RWPE1 (cell line): ENCODE data around the gene WBP2.
A peak's percentile ranks its signal among the peaks of the same experiment; 100 is the strongest.
"Not testable (repeated sequence)": the region's sequence is repeated elsewhere in the genome, so short reads cannot be mapped to it uniquely, and the experiment has no call there.

Source experiments
- CTCF ChIA-PET: fragments of 350-600 bp; sonication (Branson Sonifier 250); formaldehyde crosslinking; extraction: SDS; loops from one replicate; lab custom pipeline; 2021; lab: Yijun Ruan, JAX
- POLR2A ChIA-PET: fragments of 400-600 bp; formaldehyde crosslinking; extraction: SDS; loops from one replicate; lab custom pipeline; 2020; ENCODE audit warnings: antibody characterized with exemption; ENCODE audit not compliant: low non-redundant PET; lab: Yijun Ruan, JAX
- DNase-seq: peaks from one replicate; pipeline ENCODE4 v3.0.0; 2012; ENCODE audit warnings: low spot score
- H3K27ac ChIP-seq: fragments of 450-650 bp; 2 replicates; pipeline ENCODE4 v1.5.1; 2017
- TF ChIP-seq, protein P1 (sequence below): fragments of 450-650 bp; conservative IDR thresholded peaks from 2 replicates; pipeline ENCODE4 v1.5.1; 2017; ENCODE audit warnings: low read depth, mild to moderate bottlenecking

The WBP2 gene

GRCh38 chr17:75811174-75811573, 44.0 kb downstream of the WBP2 start:
- CTCF ChIA-PET, result interaction anchor here (0.6 kb wide), 1 partner anchor 37 kb away, joined by 3 read pairs; no protein-coding TSS in a partner anchor

DNA sequence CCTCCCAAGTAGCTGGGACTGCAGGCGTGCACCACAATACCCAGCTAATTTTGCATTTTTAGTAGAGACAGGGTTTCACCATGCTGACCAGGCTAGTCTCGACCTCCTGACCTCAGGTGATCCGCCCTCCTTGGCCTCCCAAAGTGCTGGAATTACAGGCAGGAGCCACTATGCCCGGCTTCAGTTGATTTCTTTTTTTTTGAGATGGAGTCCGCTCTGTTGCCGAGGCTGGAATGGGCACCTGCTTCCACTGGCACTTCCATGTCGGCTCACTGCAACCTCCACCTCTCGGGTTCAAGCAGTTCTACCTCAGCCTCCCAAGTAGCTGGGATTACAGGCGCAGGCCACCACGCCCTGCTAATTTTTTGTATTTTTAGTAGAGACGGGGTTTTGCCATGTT, 44.4 kb downstream of the WBP2 start:
- CTCF ChIA-PET, result interaction anchor here (0.6 to 0.7 kb wide), 2 partner anchors 37 to 83 kb away, joined by 3 to 5 read pairs; no protein-coding TSS in a partner anchor
- DNase-seq, POLR2A ChIA-PET: not testable (repeated sequence)
- H3K27ac ChIP-seq, result peak overlapping the region; percentile 94

More at GRCh38 chr17:75811174-75811573, 44.0 kb downstream of the WBP2 start:
- POLR2A ChIA-PET, result no interaction called here
- peak overlapping the region; percentile 94 for H3K27ac ChIP-seq
- DNase-seq, result no peak
- TF ChIP-seq, protein P1, sequence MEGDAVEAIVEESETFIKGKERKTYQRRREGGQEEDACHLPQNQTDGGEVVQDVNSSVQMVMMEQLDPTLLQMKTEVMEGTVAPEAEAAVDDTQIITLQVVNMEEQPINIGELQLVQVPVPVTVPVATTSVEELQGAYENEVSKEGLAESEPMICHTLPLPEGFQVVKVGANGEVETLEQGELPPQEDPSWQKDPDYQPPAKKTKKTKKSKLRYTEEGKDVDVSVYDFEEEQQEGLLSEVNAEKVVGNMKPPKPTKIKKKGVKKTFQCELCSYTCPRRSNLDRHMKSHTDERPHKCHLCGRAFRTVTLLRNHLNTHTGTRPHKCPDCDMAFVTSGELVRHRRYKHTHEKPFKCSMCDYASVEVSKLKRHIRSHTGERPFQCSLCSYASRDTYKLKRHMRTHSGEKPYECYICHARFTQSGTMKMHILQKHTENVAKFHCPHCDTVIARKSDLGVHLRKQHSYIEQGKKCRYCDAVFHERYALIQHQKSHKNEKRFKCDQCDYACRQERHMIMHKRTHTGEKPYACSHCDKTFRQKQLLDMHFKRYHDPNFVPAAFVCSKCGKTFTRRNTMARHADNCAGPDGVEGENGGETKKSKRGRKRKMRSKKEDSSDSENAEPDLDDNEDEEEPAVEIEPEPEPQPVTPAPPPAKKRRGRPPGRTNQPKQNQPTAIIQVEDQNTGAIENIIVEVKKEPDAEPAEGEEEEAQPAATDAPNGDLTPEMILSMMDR, result no peak

- TF ChIP-seq, protein P1, result no peak
- CTCF ChIA-PET, result interaction anchor here (0.5 to 0.7 kb wide), 3 partner anchors 35 to 83 kb away, joined by 3 to 5 read pairs (median 3); no protein-coding TSS in a partner anchor
- DNase-seq, result no peak
- H3K27ac ChIP-seq, result peak overlapping the region; percentile 94
- POLR2A ChIA-PET, result no interaction called here
These were observed 44.9 kb downstream of the WBP2 start for GRCh38 chr17:75810216-75810615.

DNA sequence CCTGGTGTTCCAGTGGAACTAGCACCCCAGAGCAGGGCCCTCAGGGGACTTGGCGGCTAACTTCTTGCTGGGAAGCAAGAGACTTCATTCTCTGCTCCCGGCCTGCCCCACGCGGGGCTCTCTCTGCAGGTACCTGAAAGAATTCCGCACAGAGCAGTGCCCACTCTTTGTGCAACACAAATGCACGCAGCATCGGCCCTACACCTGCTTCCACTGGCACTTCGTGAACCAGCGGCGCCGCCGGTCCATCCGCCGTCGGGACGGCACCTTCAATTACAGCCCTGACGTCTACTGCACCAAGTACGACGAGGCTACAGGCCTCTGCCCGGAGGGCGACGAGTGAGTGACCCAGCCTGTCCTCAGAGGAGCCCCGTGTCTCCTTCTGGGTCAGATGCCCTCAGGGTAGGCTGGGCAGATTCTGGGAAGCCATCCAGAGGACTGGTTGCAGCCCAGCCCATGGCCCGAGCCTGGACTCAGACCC, 45.5 kb downstream of the WBP2 start:
- DNase-seq, result no peak
- TF ChIP-seq, protein P1, result no peak
- H3K27ac ChIP-seq, result peak overlapping the region; percentile 94
- CTCF ChIA-PET, result interaction anchor here (0.5 to 0.8 kb wide), 2 partner anchors 10 to 35 kb away, joined by 3 read pairs; no protein-coding TSS in a partner anchor
- POLR2A ChIA-PET, result interaction anchor here (1.4 kb wide), 1 partner anchor 24 kb away, joined by 5 read pairs; no protein-coding TSS in a partner anchor

DNA sequence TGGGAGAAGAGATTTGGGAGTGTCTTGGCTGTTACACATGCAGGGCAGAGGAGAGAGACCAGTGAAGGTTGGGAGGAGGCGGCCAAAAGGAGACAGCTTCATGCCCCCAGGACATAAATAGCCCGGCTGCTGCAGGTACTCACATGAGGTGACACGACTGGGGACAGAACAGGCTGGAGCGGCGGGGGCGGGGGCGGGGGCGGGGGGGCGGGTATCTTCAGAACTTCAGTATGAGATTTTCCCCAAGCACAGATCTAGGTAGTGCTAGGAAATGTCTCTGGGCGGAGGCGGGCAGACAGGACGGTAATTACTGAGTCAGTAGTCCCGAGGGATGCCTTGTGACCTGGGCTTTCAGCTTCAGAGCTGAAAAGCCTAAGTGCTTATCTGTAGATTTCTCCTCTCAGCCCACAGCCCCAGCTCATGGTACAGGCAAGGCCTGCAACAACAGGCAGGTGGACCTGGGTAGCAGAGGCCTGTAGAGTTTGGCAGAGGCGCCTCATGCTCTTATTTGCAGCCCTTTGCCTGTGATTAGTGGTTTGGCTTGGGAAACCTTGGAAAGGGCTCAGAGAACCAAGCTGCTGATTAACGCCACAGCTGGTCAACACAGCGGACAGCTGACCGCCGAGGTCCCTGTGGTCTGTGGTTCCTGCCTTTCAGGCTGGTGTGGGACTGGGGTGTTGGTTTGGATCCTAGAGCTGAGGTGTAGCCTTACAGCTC, 46.1 kb downstream of the WBP2 start:
- ChIA-PET POLR2A (interaction anchor here (1.4 kb wide), 1 partner anchor 23 kb away, joined by 5 read pairs; no protein-coding TSS in a partner anchor), CTCF (interaction anchor here (0.6 to 0.8 kb wide), 2 partner anchors 9 to 23 kb away, joined by 3 read pairs; no protein-coding TSS in a partner anchor)
- TF ChIP-seq, protein P1, result no peak
- DNase-seq, result peak; percentile 31
- peak overlapping the region; percentile 94 for H3K27ac ChIP-seq

- ChIA-PET CTCF (interaction anchor here (0.6 kb wide), 1 partner anchor 23 kb away, joined by 3 read pairs; no protein-coding TSS in a partner anchor), POLR2A (interaction anchor here (1.4 kb wide), 1 partner anchor 23 kb away, joined by 5 read pairs; no protein-coding TSS in a partner anchor)
- peak overlapping the region; percentile 94 for H3K27ac ChIP-seq
- no peak for DNase-seq
- TF ChIP-seq, protein P1, result no peak
These were observed 46.6 kb downstream of the WBP2 start for GRCh38 chr17:75808549-75808904.

GRCh38 chr17:75807861-75808260, 47.3 kb downstream of the WBP2 start:
- ChIA-PET CTCF (no interaction called here), POLR2A (interaction anchor here (0.7 kb wide), 1 partner anchor 10 kb away, joined by 4 read pairs; no protein-coding TSS in a partner anchor)
- no peak for DNase-seq
- peak overlapping the region; percentile 46; the same call in 1 of the 2 replicates for H3K27ac ChIP-seq
- TF ChIP-seq, protein P1, result no peak
